Right lobe of liver (tissue), 4 donors: Measurements from ENCODE around the gene S1PR2.
"Not testable (repeated sequence)": the region's sequence is repeated elsewhere in the genome, so short reads cannot be mapped to it uniquely, and the experiment has no call there.

Experiments
- CTCF ChIP-seq, 4 donors: fragments of 200-600 bp in 3 of 4; fragments of 450-650 bp in 1 of 4; IDR thresholded peaks; one replicate each; pipeline versions ENCODE4 v1.5.1 to v1.8.0; 2016 to 2022; ENCODE audit warnings: antibody characterized with exemption in 4 of 4, mild to moderate bottlenecking in 2 of 4
- POLR2A ChIP-seq: fragments of 450-650 bp; IDR thresholded peaks from one replicate; pipeline ENCODE4 v1.6.1; 2017; ENCODE audit warnings: antibody characterized with exemption, mild to moderate bottlenecking
- donor health status: DM: no; HTN: no; CAD: no.
- donor health status: DM: no; HTN: no; CAD: no.
- donor health status: DM: no; HTN: yes; CAD: no.

GRCh38 chr19:10200101-10200500 lies 31.0 kb downstream of the S1PR2 start:
- TF ChIP-seq CTCF (IDR thresholded peaks at IDR 0.05); POLR2A: not testable (repeated sequence)
